Measurements from ENCODE around the gene TIMM13.

Gene TIMM13

DNA sequence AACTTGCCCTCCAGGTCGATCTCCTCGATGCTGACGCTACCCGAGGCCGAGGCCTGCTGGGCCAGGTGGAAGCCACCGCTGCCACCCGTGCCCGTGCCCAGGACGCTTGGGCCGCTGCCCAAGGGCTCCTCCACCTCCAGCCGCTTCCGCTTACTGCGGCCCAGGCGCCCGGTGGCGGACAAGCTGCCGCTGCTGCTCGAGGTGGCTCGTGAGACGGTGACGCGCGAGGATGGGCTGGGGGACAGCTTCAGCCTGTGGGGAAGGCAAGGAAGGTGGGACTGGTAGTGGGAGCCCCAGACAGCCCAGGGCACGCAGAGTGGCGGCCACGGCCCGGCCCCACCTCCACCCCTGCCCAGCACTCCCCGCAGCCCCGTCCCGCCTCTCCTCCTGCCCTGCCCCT is 6.5 kb upstream of the TIMM13 start:
- no peak overlapping the region for H3K4me3 ChIP-seq (ENCODE audit: low read length)
- TF ChIP-seq, protein P1, sequence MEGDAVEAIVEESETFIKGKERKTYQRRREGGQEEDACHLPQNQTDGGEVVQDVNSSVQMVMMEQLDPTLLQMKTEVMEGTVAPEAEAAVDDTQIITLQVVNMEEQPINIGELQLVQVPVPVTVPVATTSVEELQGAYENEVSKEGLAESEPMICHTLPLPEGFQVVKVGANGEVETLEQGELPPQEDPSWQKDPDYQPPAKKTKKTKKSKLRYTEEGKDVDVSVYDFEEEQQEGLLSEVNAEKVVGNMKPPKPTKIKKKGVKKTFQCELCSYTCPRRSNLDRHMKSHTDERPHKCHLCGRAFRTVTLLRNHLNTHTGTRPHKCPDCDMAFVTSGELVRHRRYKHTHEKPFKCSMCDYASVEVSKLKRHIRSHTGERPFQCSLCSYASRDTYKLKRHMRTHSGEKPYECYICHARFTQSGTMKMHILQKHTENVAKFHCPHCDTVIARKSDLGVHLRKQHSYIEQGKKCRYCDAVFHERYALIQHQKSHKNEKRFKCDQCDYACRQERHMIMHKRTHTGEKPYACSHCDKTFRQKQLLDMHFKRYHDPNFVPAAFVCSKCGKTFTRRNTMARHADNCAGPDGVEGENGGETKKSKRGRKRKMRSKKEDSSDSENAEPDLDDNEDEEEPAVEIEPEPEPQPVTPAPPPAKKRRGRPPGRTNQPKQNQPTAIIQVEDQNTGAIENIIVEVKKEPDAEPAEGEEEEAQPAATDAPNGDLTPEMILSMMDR (conservative IDR thresholded peaks at IDR 0.05; ENCODE audit: low read length), result no peak
- DNase-seq (ENCODE audit: low read depth), result no peak

GRCh38 chr19:2432131-2432848 is 4.9 kb upstream of the TIMM13 start:
- TF ChIP-seq, protein P1 (conservative IDR thresholded peaks at IDR 0.05; ENCODE audit: low read length), result no peak
- no peak for DNase-seq (ENCODE audit: low read depth)
- no peak overlapping the region for H3K4me3 ChIP-seq (ENCODE audit: low read length)

DNA sequence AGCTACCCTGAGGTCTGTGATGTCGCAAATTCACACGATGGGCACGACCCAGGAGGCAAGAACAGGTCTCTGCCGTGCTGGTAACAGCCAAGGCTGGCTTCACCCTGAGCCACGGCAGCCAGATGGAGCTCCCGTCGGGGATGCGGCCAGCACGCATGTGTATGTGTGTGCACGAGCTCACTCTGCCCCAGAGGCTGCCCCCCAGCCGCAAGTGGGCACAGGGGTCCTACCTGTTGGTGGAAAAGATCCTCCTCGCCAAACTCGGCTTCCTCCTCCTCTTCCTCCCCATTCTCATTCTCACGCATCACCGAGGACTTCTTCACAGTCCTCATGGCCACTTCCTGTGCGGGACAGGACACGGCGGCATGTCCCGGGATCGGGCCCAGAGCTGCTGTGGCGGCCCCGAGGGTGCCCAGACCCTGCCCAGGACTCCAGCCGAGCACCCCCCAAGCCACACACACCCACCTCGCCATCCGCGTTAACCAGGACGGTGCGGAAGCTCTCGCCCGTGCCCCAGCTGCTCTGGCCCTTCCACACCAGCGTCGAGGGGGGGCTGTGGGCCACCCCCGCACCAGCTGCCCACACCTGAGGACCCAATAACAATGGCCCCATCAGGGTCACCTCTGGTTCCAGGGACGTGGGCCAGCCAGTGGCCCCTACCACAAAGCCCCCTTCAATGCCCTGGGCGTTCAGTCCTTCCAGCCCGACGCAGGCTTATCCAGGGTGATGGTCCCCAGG is 4.1 kb upstream of the TIMM13 start:
- no peak for DNase-seq (ENCODE audit: low read depth)
- no peak overlapping the region for H3K4me3 ChIP-seq (ENCODE audit: low read length)
- TF ChIP-seq, protein P1 (conservative IDR thresholded peaks at IDR 0.05; ENCODE audit: low read length), result no peak

DNA sequence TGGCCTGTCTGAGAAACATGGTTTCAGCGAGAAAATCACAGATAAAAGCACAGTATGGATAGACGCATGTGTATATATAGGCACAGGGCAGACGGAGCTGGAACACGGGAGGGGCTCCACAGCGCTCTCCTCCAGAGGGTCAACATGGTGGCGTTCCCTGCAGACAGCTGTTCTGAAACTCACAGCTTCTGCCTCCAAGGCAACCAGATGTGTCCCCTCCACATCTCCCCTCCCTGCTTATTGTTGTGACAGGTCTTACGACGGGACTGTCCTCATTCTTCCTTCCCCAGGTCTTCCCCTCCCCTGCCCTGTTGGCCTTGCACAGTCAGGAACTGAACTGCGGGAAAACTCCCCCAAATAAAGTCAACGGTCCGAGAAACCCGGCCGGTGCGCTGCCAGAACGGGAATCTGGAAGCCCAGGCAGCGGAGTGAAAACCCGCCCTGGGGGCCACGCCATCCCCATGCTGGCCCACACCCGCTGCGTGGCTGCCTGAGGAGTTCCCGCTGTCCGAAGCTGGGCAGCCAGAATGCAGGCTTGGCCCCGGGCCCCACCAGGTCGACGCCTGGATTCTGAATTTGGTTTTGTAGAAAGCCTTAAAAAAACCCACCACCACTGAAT is 2.6 kb upstream of the TIMM13 start:
- no peak overlapping the region for H3K4me3 ChIP-seq (ENCODE audit: low read length)
- no peak for DNase-seq (ENCODE audit: low read depth)
- TF ChIP-seq, protein P1 (conservative IDR thresholded peaks at IDR 0.05; ENCODE audit: low read length), result no peak

GRCh38 chr19:2428756-2429711 is 1.6 kb upstream of the TIMM13 start:
- H3K4me3 ChIP-seq (ENCODE audit: low read length), result no peak overlapping the region
- TF ChIP-seq, protein P1 (conservative IDR thresholded peaks at IDR 0.05; ENCODE audit: low read length), result no peak
- no peak for DNase-seq (ENCODE audit: low read depth)

DNA sequence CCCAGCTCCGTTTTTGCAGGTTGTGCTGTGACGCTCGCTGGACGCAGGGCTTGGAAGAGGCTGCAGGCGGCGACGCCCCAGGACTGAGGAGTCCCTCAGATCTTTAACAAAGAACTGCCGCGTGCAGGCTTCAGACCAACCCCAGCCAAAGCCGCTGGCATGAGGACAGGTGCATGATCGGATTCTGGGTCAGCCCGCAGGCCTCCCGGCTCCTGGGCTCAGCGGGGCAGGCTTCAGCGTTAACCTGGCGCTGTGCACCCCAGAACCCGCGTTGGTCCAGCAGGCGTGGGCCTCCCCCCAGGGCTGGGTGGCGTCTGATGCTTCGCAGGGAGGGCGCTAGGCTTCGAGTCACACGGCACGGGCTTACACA is 920 bp upstream of the TIMM13 start:
- TF ChIP-seq, protein P1 (conservative IDR thresholded peaks at IDR 0.05; ENCODE audit: low read length), result no peak
- peak overlapping the region; percentile 90 for H3K4me3 ChIP-seq (ENCODE audit: low read length)
- DNase-seq (ENCODE audit: low read depth), result peak; percentile 9
